Activated CD4-positive, alpha-beta T cell treated with anti-CD3 and anti-CD28 coated beads for 24 hours (primary cell): Measurements from ENCODE around the gene ZNF618.

Experiments
- DNase-seq, 2 donors: peaks; one replicate each; pipeline ENCODE4 v3.0.0-alpha.2; 2020; ENCODE audit warnings: low read depth in 2 of 2

Gene ZNF618

DNA sequence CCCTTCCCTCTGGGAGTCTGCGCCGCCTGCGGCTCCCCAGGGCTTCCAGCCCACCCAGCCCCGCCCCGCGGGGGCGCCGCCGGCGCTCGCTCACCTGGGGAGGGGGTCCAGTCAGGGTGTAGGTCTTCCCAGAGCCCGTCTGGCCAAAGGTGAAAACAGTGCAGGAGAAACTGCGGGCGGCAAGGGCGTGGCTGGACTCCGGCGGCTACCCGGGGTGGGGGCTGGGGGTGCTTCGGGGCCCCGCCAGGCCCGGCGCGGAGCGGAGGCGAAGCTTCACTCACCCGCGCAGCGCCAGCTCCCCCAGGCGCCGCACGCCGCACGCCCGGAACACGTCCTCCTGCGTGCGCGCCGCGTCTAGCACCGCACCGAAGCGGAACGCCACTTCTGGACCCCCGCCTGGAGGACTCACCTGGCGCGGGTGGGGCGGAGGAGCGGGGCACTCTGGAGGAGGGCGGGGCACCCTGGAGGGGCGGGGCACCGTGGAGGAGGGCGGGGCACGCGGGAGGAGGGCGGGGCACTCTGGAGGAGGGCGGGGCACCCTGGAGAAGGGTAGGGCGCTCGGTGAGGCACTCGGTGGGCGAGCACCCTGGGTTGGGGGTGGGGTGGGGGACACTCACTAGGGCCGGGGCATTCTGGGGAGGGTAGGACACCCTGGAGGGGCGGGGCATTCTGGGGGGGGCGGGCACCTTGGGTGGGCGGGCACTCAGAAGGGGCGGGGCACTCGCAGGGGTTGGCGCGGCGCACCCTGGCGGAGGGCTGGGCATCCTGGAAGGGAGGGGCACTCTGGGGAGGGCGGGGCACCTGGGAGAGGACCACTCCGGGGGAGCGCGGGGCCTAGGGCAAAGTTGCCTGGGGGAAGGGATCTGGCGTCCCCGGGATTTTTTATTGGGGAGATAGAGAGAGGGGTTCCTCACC lies 222.2 kb downstream of the ZNF618 start:
- DNase-seq, result no peak

DNA sequence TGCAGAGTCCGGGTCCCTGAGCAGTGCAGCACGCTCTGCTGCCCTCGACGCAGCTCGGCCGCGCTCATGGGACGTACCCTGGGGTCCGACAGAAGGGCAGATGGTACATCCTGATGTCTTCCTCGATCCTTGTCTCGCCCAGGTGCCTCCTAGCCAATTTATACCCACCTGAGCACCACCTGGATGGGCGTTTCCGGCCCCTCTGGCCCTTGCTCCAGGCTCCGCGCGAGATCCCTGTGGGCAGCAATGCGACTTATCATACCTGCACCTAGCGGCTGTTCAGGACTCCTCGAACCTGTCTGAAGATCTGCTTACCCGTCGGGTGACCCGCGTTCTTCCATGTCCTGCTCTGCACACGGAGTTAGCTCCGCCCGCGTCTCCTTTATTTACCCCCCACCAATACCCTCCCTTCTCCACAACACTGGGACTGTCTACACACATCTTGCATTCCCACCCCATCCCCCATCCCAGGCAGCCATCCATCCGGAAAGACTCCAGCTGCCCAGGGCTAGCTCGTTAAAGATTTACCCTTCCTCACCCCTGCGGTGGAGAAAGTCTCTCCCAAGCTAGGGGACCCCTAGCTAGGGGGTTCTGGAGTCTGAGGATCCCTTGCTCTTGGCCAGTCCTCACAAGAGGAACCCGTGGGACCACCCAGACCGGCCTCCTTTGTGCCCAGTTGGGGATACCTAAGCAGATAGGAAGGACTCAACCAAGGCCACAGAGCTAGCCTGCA lies 223.0 kb downstream of the ZNF618 start, which contains the start of gene KIF12:
TSS of gene KIF12 (minus strand) at position 357 of the 733 bp plus-strand sequence. CDS start at position 341, 16 bp downstream.
- DNase-seq, result no peak

DNA sequence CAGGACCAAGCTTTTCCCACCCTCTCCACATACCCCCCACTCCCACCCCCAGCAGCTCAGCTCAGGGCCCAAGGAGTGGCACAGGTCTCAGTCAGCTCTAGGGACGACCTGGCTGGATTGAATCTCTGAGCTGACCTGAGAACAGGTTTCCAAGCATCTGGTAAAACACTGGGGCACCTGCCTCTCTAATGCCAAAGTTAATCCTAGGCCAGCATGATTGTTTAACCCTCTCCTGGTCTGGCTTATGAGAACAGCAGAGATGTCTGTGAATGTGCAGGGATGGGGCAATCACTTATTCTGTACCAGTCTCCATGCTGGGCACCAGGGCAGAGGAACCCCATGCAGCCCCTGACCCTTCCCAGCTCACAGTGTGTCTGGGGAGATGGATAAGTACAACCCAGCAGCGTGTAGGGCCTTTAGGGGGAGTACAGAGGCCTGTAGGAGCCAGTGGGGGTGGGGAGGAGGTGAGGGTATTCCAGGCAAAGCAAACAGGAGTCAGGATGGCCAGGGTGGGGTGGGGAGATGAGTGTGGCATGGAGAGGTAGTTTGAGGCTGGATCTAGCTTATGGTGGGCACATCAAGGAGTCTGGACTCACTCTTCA lies 223.7 kb downstream of the ZNF618 start:
- DNase-seq, result no peak

DNA sequence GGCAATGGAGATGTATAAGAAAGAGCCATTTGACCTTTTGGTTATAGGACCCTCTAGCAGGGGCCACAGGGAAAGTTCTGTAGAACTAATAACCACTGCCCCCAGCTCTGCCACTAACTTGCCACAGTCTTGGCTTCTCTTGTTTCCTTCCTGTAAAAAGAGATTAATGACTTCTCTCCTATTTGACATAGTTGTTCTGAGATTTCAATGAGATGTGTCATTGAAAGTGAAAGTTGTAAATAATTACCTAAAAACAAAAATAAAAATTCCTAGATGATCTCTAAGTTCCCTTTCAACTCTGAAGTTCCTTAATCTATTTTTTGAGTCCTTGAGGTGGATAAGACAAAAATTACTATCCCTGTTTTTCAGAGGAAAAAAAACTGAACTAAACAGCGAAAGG lies 224.4 kb downstream of the ZNF618 start:
- DNase-seq, result no peak

DNA sequence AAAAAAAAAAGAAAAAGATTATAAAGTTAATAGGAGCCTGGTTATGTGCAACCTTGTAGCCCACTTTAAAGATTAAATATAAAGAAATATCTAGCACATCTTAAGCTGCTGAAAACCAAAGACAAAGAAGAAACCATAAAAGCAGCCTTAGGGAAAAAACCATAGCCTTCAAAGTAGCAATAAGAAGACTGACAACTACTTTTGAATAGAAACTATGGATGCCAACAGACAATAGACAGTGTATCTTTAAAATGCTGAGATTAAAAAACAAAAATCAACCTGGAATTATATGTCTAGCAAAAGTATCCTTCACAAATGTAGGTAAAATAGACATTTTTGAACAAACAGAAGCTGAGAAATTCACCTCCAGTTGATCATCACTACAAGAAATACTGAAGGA lies 226.4 kb downstream of the ZNF618 start:
- no peak for DNase-seq

DNA sequence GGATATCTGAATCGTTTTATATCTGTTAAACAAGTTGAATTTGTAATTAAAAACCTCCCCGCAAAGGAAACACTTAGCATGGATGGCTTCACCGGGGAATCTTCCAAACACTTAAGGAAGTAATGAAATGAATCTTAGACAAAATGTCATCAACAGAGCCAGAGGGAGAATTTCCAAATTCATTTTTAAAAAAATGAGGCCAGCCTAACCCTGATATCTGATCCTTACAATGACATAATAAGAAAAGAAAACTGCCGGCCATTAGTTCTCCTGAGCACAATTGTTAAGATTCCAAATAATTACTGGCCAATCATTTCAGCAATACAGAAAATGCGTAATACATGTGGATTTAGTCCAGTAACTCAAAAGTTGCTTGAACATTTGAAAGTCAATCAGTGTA lies 229.1 kb downstream of the ZNF618 start:
- no peak for DNase-seq
